ENCODE data around the gene PASK.
A peak's percentile ranks its signal among the peaks of the same experiment; 100 is the strongest.

PASK gene

GRCh38 chr2:241112592-241112991, 36.7 kb downstream of the PASK start:
- DNase-seq (ENCODE audit: low spot score) (no peak), ATAC-seq (ENCODE audit: low read depth) (no peak)
- TF ChIP-seq CTCF (IDR thresholded peaks at IDR 0.05; ENCODE audit: poor library complexity, severe bottlenecking): no peak
- Histone ChIP-seq H3K36me3 (ENCODE audit: low read depth) (peaks cover 12% of the 10 kb centered on the region), H3K4me1 (ENCODE audit: insufficient read depth, poor library complexity, severe bottlenecking) (no peaks in the 10 kb centered on the region), H3K9me3 (ENCODE audit: severe bottlenecking) (no peaks in the 10 kb centered on the region), H3K27ac (ENCODE audit: poor library complexity, severe bottlenecking) (no peak overlapping the region), H3K4me3 (ENCODE audit: severe bottlenecking) (no peak overlapping the region), H3K27me3 (ENCODE audit: insufficient read depth, poor library complexity, severe bottlenecking) (no peaks in the 10 kb centered on the region)

- no peaks in the 10 kb centered on the region for H3K27me3 ChIP-seq (ENCODE audit: insufficient read depth, poor library complexity, severe bottlenecking)
- H3K36me3 ChIP-seq (ENCODE audit: low read depth): peaks cover 11% of the 10 kb centered on the region
- H3K9me3 ChIP-seq (ENCODE audit: severe bottlenecking): no peaks in the 10 kb centered on the region
- no peak for ATAC-seq (ENCODE audit: low read depth)
- DNase-seq (ENCODE audit: low spot score): no peak
- no peaks in the 10 kb centered on the region for H3K4me1 ChIP-seq (ENCODE audit: insufficient read depth, poor library complexity, severe bottlenecking)
- H3K27ac ChIP-seq (ENCODE audit: poor library complexity, severe bottlenecking): no peak overlapping the region
- no peak overlapping the region for H3K4me3 ChIP-seq (ENCODE audit: severe bottlenecking)
- TF ChIP-seq CTCF (IDR thresholded peaks at IDR 0.05; ENCODE audit: poor library complexity, severe bottlenecking): no peak
These were observed 37.2 kb downstream of the PASK start for GRCh38 chr2:241112046-241112445.

GRCh38 chr2:241111440-241111805, 37.8 kb downstream of the PASK start:
- no peak for ATAC-seq (ENCODE audit: low read depth)

GRCh38 chr2:241110607-241111439, 38.4 kb downstream of the PASK start:
- Histone ChIP-seq H3K4me1 (ENCODE audit: insufficient read depth, poor library complexity, severe bottlenecking) (no peaks in the 10 kb centered on the region), H3K9me3 (ENCODE audit: severe bottlenecking) (no peaks in the 10 kb centered on the region), H3K36me3 (ENCODE audit: low read depth) (peaks cover 11% of the 10 kb centered on the region), H3K27ac (ENCODE audit: poor library complexity, severe bottlenecking) (no peak overlapping the region), H3K27me3 (ENCODE audit: insufficient read depth, poor library complexity, severe bottlenecking) (no peaks in the 10 kb centered on the region), H3K4me3 (ENCODE audit: severe bottlenecking) (no peak overlapping the region)
- ATAC-seq (ENCODE audit: low read depth): no peak
- no peak for DNase-seq (ENCODE audit: low spot score)
- no peak for TF ChIP-seq CTCF (IDR thresholded peaks at IDR 0.05; ENCODE audit: poor library complexity, severe bottlenecking)

More at GRCh38 chr2:241111440-241111805, 37.8 kb downstream of the PASK start:
- Histone ChIP-seq H3K9me3 (ENCODE audit: severe bottlenecking) (no peaks in the 10 kb centered on the region), H3K4me3 (ENCODE audit: severe bottlenecking) (no peak overlapping the region), H3K27me3 (ENCODE audit: insufficient read depth, poor library complexity, severe bottlenecking) (no peaks in the 10 kb centered on the region), H3K36me3 (ENCODE audit: low read depth) (peaks cover 11% of the 10 kb centered on the region), H3K4me1 (ENCODE audit: insufficient read depth, poor library complexity, severe bottlenecking) (no peaks in the 10 kb centered on the region), H3K27ac (ENCODE audit: poor library complexity, severe bottlenecking) (no peak overlapping the region)
- no peak for DNase-seq (ENCODE audit: low spot score)
- no peak for TF ChIP-seq CTCF (IDR thresholded peaks at IDR 0.05; ENCODE audit: poor library complexity, severe bottlenecking)

- Histone ChIP-seq H3K9me3 (ENCODE audit: severe bottlenecking) (no peaks in the 10 kb centered on the region), H3K27me3 (ENCODE audit: insufficient read depth, poor library complexity, severe bottlenecking) (no peaks in the 10 kb centered on the region), H3K27ac (ENCODE audit: poor library complexity, severe bottlenecking) (no peak overlapping the region), H3K36me3 (ENCODE audit: low read depth) (peaks cover 11% of the 10 kb centered on the region), H3K4me1 (ENCODE audit: insufficient read depth, poor library complexity, severe bottlenecking) (no peaks in the 10 kb centered on the region), H3K4me3 (ENCODE audit: severe bottlenecking) (no peak overlapping the region)
- no peak for TF ChIP-seq CTCF (IDR thresholded peaks at IDR 0.05; ENCODE audit: poor library complexity, severe bottlenecking)
- DNase-seq (ENCODE audit: low spot score) (no peak), ATAC-seq (ENCODE audit: low read depth) (peak; percentile 23; the same call in 1 of the 3 replicates)
These were observed 39.1 kb downstream of the PASK start for GRCh38 chr2:241110089-241110606.
